ENCODE data around the gene LCN1.
A peak's percentile ranks its signal among the peaks of the same experiment; 100 is the strongest.
"Not testable (repeated sequence)": the region's sequence is repeated elsewhere in the genome, so short reads cannot be mapped to it uniquely, and the experiment has no call there.

Gene LCN1

DNA sequence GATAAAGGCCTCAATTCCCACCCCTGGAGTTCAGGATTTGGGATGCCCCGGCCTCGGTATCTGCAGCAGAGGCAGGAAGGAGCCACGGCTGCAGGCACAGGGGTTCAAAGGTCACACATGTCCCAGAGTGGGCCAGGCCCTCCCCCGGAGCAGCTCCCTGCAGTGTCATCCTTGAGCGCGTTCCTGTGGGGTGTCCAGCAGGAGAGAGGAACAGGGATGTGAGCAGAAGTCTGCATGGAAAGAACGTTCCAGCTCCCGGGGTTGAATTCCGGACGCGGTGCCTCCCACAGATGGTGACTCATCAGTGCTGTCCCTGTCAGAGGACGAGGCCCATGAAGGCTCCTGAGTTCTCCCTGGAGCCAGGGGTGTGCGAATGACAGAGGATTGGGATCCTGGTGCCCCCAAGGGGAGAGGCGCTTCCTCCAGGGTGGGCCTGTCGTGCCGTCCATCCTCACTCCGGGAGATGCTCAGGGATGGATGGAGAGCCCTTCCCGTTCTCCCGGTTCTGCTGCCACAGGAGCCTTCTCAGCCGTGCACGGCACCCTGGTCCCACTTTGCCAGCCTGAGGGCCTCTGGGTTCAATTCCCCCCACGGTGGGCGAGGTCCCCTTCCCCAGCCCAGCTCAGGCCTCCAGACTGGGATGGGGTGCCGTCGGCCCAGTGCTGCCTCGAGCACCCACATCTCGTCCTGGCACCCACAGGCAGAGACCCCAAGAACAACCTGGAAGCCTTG, 3.1 kb downstream of the LCN1 start:
- no peak for DNase-seq

DNA sequence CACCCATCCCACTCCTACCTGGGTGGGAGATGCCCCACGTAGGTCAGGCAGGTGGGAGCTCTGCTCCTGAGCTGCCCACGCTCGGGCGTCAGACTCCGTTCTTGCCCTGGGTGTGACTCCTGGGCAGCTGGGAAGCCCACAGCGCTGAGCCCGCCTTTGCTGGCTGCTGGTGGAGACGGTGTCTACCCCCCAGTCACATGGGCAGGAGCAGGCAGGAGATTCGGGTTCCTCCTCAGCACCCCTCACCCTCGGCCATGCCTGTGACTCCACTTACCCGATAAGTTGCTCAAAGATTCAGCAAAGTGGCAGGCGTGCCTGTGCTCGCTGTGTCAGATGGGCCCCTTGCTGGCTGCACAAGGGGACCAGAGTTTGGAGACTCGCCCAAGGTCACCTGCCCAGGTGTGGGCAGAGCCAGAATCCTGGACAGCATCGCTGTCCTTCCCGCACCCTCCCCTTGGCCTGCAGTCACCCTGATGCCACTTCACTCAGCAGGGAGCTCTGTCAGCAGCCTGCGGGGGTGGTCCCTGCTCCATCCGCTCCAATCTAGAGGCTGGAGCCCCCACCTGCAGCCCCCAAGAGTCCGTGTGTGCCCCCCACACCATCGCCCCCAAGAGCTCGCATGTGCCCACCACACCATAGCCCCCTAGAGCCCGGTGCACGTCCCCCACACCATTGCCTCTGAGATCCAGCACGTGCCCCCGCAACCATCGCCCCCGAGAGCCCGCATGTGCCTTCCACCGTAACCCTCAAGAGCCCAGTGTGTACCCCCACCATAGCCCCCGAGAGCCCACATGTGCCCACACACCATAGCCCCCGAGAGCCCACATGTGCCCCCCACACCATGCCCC, 4.2 kb downstream of the LCN1 start:
- peak; percentile 16 for DNase-seq

DNA sequence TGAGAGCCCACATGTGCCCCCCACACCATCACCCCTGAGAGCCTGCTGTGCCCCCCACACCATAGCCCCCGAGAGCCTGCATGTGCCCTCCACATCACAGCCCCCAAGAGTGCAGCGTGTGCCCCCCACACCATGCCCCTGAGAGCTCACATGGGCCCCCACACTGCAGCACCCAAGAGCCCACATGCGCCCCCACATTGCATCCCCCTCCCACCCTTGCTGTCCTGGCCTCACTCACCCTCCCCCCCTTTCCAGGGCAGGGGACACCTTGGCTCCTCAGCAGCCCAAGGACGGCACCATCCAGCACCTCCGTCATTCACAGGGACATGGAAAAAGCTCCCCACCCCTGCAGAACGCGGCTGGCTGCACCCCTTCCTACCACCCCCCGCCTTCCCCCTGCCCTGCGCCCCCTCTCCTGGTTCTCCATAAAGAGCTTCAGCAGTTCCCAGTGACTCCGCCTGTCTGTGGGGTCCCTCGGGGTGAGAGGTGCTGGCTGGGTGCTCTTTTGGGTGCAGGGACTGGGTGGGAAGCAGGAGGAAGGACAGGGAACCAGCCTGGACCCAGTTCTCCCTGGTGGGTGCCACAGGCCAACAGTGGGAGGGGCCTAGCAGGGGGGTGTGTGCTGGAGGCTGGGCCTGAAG, 5.0 kb downstream of the LCN1 start:
- peak; percentile 13 for DNase-seq

GRCh38 chr9:135526730-135527571, 5.7 kb downstream of the LCN1 start:
- DNase-seq: peak; percentile 28

- peak; percentile 2 for DNase-seq
Measured at GRCh38 chr9:135528842-135529435, 7.7 kb downstream of the LCN1 start.

DNA sequence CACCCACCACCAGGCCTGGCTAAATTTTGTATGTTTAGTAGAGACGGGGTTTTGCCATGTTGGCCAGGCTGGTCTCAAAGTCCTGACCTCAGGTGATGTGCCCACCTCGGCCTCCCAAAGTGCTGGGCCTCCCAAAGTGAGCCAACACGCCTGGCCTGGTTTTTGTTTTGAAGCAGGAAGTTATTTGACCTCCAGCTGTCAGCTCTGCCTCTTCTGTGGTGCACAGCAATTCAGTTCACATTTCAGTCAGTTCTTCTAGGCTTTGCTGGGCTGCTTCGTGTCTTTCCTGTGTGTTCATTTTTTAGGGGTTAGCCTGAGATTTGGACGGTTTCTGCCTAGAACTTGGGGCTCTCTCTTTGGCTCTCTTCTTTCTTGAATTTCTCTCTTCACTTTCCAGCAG, 8.9 kb downstream of the LCN1 start:
- no peak for DNase-seq

- peak; percentile 25 for DNase-seq
Measured at GRCh38 chr9:135531096-135531495, 9.9 kb downstream of the LCN1 start.

DNA sequence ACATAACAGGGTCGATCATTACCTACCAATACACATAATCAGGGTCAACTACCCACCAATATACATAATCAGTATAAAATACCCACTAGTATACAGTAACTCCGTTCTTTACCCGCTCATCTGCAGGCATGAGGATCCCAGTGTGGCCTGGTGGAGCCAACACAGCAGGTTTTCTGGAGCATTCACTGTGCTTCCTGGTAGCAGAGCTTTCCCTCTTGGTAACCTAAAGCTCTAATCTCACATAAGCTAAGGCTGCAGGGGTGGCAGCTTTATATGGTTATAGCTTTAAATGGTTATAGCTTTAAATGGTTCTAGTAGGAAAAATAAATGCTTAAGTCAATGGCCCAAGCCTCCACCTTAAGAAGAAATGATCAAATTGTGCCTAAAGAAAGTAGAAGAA, 11.9 kb downstream of the LCN1 start:
- no peak for DNase-seq

- DNase-seq: no peak
Measured at GRCh38 chr9:135533674-135534073, 12.4 kb downstream of the LCN1 start.

- DNase-seq: not testable (repeated sequence)
Measured at GRCh38 chr9:135534192-135534711, 13.0 kb downstream of the LCN1 start.

GRCh38 chr9:135534826-135535225, 13.6 kb downstream of the LCN1 start:
- DNase-seq: not testable (repeated sequence)

- DNase-seq: not testable (repeated sequence)
Measured at GRCh38 chr9:135535631-135536030, 14.4 kb downstream of the LCN1 start.

DNA sequence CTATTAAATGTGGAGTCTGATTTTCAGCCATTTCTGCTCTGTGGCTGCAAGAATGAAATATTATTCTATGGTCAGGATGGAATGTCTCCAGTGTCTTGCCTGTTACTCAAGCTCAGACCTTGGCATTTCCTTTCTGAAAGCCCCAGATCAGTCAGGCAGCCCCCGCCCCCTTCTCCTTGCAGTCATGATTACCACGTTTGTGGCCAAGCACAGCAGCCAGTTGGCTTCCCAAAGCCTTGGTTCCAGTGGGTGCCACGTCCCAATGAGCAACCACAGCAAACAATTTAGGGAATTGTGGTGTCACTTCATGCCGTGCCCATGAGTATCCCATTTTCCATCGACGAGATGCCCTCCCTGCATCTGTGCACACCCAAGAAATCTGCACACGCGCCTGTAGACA, 15.0 kb downstream of the LCN1 start:
- no peak for DNase-seq

DNA sequence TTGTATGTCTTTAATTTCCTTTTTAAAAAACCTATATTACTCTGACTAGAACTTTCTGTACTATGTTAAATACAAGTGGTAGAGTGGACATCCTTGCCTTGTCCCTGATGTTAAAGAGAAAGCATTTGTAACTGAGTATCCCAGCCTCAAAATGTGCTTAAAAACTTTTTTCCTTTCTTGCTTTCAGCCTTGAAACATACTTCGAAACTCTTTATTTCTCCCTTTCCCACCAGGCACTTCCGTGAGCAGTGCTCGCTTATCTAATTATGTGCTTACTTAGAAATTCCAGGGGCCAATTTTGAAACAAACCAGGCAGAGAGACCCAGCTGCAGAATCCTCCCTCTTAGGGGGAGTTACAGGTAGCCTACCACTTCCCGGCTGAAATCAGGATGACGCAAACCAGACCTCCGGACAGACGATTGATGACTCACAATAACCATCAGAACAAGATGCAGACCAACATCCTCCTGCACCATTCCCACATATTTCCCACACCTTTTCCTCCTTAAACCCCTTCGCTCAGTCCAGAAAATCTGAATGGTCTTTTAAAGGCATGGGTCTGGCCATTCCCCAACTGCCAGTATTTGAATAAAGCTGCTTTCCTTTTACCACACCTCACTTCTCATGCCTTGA, 22.1 kb downstream of the LCN1 start:
- not testable (repeated sequence) for DNase-seq

GRCh38 chr9:135544981-135545635, 23.9 kb downstream of the LCN1 start:
- no peak for DNase-seq

DNA sequence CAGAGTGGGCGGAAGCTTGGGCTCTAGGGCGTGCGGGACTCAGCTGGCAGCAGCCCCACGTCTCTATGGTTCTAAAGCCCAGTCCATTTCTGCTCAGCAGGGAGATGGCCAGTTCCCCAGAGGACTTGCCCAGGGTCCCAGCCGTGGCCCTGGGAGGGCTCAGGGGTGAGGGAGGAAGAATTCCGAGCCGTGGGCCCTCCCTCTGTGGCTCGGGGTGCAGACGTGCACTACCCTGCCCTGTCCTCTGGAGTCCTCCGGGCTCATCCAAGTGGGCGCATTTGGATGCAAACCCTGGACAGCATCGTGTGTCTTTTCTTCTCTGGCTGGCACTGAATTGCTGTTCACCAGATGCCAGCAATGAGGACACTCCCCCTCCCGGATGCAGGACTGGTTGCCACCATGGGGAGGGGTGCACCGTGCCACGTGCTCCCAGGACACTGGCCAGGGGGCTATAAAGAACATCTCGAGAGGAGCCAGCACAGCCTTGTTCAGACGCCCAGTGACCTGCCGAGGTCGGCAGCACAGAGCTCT, 24.5 kb downstream of the LCN1 start, which contains the start of gene OBP2A:
Gene OBP2A (plus strand): TSS at position 481 of the 531 bp plus-strand sequence. CDS start 55 bp downstream, outside the sequence.
- DNase-seq: not testable (repeated sequence)

GRCh38 chr9:135546792-135547617, 25.8 kb downstream of the LCN1 start:
- not testable (repeated sequence) for DNase-seq

DNA sequence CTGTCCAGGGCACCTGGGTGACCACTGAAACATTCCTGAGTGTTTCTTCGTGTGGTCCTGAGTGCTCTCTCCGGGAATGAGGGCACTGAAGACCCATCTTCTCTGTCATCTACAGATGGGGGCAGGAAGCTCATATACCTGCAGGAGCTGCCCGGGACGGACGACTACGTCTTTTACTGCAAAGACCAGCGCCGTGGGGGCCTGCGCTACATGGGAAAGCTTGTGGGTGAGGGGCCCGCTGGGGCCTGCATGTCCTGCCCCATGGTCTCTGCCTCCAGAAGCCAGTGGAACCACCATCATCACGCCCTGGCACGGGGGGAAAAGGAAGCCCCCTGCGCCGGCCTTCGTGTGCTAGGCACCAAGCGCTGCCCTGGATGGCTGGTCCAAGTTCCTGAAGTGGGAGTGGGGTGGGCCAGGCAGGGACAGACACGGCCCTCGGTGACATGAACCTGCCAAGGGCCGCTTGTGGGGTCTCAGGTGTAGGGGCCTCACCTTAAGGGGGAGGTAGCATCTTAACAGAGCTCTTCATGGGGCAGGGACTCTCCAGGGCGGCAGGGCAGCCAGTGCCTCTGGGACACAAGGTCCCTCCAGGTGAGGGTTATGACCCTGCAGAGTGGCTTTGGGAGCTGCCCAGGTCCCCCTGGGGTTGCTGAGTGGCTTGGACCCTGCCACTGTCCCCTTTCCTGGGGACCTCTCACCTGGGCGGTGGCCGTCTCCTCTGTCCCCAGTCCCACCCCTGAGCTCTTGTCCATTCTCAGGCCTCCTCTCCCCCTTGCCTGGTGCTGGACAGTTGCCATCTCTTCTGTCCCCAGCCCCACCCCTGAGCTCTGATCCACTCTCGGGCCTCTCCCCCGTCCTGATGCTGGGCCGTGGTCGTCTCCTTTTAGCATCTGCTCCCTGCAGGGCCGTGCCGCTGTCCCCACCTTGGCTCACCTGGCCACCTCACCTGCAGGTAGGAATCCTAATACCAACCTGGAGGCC, 26.8 kb downstream of the LCN1 start:
- no peak for DNase-seq
